ENCODE measurements around the gene LRRC73.
"Not testable (repeated sequence)": the region's sequence is repeated elsewhere in the genome, so short reads cannot be mapped to it uniquely, and the experiment has no call there.

Gene LRRC73

DNA sequence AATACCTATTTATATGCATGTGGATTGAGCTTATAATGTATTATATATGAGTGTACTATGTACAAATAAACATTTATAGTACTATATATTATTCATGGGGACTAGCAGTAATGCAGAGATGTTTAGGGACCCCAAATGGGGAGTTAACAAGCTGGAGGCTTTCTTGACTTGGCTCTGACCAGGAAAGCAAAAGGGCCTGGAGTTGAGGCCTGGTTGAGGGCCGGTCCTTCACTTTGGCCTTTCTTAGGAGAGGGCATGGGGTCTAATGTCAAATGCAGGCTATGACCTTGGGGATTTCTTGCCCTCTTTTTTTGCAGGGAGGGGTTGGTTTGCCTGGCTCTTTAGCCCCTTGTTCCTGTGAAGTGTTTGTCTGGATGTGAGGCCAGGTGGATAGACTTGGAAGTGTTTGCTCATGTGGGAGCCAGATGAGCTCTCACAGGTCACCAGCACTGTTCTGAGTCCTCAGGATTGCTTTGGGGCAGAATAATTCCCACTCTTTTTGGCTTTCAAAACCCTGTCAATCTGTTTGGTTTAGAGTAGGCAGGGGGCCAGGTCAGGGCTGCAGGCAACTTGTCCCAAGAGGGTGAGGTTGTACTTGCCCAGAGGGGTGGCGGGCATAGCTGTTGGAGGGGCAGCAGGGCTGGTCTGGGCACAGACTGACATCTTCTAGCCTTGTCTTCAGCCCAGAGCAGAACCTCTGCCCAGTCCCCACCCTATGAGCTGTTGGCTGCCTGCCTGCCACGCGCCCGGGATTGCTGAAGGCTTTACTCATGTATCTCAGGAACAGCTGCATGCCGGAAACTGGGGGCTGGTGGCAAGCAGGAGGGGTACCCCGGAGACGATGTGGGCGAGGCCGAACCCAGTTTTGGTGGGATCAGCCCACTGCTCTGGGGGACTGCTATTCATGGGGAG is 18.1 kb downstream of the LRRC73 start:
- no peak for DNase-seq

DNA sequence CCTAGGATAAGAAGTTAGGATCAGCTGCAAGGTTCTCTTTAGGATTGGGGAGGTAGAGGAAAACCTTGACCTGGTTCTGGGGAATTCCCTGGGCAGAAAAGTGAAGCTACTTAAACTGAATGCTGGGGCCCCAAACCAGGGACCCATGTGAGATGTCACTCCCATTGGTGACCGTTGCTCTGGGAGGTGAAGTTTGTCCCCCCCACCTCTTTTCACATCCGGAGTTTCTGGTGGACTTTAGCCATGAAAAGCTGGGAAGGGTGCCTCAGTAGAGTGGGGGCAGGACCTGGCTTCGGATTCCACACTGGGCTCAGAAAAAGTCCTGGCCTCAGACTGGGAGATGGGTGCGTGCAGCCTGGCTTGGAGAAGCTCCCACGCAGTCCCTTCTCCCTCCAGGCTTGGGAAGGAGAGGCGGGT is 19.6 kb downstream of the LRRC73 start:
- no peak for DNase-seq

DNA sequence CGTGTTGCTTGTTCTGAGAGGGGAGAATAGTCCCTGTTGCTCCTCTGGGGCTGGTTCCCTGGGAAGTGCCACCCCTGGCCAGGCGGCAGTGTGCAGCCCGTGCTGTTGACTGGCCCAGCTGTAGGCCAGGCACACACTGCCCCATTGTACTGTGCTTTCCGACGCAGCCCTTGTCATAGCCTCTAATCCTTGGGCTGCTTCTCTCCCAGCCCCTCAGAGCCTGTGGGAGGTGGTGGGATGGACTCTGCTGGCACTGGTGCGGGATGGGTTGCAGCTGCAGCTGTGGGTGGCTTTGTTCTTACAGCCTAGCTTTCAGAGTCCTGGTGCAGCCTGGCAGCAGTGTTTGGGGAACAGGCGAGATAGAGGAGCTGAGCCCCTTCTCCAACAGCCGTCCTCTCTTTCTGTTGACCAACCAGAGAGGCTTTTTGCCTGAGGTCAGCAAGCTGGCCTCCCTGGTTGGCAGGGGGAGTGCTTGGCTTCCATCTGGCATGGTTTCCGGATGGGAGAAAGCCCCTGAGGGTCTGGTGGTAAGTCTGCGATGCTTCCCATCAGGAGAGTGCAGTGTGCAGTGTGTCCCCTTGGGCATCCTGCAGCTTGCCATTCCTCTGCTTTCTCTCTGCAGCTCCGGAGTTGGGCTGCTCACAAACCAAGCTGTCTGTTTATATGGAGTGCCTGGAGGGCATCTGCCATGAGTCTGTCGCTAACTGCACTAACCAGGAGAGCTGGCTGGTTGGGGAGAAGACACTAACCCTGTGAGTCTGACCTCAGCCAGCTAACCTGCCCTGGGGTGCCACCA is 20.7 kb downstream of the LRRC73 start:
- no peak for DNase-seq

DNA sequence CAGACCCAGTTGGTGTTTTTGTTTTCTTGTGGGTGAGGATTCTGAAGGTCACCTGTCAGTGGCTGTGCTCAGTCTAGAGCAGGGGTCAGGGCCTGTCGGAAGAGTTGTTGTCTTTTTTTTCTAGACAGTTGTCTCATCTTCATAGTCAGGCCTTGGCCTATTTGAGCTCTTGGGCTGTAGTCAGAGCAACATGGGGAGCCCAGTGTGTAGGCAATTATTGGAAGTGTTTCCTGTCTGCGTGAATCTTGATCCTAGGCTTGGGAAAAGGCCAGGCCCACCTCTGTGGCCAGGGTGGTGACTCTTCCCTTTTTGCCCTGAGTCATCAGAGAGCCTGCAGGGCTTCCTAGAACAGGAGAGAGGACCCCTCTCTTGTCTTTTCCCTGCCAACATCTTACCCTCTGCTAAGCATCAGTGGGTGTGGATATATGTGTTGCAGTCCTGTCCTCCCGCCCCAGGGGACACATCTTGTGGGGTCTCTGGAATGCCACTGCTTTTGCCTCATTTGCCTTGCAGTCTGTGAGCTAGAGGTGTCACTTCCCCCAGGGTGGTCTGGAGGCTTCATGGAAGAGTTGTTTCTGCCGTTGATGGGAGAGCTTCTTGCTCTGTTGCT is 21.4 kb downstream of the LRRC73 start:
- no peak for DNase-seq

DNA sequence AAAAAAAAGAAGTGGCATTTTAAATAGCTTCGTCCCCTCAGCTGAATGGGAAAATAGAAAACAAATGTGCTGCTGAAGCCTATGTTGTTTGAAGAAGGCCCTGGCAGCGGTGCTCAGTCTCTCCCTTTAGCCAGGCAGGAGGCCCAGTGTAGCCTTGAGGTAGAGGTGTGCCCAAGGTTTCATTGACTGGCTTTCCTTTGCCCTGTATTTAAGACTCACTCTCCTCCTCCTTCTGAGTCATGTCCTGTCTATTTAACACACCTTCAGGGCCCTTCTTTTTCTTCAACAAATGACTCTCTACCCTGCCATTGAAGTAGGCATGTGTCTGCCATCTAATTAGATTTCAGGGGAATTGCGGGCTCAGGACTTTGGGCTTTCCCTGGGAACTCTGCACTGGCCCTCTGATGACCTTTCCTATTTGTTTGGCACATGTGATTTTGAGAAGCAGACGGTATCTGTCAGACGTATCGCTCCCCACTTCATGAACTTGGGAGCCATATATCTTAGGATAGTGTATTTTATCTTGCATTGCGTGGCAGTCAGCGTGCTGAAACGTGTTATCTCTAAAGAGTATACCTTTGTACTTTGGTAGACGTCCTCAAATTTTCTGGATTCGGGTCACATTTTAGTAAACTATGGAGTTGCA is 28.4 kb downstream of the LRRC73 start:
- DNase-seq, result no peak

DNA sequence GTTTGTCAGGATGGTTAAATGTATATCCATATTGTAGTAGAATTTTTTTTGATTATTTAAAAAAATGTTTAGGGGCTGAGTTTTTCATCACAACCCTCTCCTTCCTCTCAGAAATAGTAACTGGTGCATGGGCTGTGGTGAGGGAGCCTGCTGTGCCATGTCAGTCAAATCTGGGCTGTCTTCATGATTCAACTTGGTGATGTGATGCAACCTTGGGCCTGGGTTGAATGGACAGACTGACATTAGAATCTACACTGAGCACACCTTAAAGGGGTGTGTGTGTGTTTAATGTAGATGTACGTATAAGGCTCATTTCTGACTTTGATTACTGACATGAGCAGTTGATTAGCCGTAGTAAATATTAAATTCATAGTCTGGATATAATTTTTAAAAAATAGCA is 29.1 kb downstream of the LRRC73 start:
- DNase-seq, result no peak

DNA sequence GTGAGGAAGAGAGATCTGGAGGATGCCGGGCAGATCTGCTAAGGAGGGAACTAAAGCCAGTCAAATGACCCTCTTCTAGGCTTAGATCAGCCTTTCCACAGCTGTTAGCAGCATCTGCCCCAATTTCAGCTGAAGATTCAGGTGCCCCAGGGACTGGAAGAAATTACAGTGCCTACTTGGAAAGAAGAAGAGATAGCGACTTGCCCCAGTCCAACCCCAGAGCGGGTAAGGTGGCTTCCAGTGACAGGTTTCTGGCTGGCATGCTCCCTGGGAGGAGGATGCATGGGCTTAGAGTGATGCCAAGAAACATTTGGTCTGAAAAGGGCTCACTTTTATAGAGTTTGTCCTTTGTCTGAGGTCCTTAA is 32.2 kb downstream of the LRRC73 start:
- no peak for DNase-seq

DNA sequence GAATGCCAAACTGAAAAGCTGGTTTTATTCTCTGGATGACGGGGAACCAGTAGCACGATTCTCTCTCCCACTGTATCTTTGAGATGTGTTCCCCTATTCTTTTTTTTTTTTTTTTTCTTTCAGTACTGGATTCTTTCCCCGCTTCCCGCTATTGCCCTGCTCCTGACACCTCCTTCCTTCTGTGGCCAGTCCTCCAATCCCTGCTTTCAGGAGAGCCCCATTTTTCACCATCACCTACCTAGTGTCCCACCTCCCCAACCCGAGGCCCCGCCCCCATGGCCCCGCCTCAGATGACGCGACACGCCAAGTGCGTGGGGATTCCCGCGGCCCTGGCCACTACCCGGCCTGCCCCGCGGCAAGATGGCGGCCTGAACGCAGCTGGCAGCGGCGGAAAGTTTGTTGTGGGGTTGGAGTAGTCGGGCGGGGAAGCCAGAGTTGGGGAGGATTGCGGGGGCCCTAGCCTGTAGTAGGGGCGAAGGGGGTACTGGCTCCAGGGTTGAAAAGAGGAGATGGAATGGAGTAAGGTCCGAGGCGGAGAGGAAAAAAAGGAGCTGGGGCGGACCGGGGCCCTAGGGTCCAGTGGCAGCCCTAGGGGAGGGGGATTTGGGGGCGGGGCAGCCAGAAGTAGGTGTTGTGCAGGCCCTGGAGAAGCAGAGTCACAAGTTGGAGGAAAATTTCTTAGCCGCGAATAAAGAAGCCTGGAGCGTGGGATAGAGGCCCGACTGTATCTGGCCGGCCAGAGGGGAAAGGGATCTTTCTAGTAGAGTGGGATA is 32.7 kb downstream of the LRRC73 start, which contains the start of gene TJAP1:
Gene TJAP1 (plus strand): TSS at position 336 of the 773 bp plus-strand sequence. CDS start 21,432 bp downstream, outside the sequence.
- peak; percentile 97 for DNase-seq

DNA sequence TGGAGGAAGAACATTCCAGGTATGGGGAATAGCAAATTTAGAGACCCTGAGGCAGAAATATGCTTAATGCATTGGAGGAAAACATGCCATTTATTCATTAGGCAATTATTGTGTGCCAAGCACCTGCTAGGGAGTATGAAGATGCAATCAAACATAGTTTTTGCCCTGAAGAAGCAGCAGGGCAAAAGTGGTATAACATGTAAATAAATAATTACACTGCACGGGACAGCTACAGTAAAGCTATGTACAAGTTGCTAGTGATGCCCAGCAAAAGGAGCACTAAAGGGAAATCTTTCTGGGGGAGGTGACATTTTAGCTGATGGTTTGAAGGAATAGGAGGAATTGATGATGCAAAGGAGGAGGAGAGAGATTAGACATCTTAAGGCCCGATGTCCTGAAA is 33.4 kb downstream of the LRRC73 start:
- DNase-seq, result no peak

DNA sequence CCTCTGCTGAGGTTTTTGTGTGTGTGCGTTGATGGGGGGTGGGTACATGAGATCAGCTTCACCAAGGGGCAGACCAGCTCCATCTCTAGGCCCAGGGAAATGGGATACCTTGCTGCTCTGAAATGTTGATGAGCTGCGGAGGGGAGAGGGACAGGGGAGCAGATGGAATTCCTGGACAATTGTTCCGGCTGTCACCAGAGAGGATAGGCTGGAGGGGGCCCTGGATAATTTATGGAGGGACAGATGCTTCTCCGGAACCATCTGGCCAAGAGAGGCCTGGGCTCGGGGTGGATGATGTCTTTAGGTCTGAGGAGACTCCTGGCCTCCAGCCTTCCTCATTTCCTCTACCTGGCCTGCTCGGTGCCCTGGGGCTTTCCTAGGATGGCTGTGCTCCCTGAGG is 34.6 kb downstream of the LRRC73 start:
- DNase-seq, result no peak

DNA sequence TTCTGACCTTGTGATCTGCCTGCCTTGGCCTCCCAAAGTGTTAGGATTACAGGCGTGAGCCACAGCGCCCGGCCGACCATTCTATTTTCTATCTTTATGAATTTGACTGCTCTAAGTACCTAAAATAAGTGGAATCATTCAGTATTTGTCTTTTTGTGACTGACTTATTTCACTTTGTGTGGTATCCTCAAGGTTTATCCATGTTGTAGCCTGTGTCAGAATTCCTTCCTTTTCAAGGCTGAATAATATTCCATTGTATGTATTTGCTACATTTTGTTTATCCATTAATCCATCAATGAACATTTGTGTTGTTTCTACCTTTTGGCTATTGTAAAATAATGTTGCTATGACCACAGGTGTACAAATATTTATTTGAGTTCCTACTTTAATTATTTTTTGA is 37.6 kb downstream of the LRRC73 start:
- no peak for DNase-seq

DNA sequence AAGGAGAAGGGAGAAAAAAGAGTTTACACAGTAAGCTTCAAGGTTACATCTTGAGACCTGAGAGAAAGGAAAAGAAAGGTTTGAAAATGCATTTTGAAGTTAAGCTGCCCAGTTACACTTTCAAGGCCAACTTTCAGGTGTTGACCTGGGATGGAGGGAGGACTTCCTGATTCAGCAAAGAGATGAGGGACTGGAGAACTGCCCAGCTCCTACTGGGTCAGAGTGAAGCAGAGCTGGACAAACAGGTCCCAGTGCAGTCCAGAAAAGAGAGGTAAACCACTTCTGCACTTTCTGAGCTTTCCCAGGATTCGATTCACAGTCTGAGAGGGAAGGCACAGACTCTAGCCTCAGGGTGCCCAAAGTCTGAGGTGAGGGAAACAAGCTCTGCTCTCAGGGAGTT is 38.7 kb downstream of the LRRC73 start:
- DNase-seq, result no peak

DNA sequence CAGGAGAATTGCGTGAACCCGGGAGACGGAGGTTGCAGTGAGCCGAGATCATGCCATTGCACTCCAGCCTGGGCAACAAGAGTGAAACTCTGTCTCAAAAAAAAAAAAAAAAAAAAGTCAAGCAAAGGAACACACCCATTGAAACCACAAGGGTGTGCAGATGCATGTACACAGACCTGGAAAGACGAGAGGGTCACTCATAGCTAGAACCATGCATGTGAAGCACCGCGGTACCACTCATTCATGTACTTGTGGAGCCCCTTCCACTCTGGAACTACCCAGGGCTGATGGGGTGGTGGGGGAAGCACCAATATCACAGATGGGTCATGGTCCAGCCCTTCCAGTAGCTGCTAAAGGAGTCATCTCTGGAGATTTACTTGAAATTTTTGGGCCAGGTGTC is 40.2 kb downstream of the LRRC73 start:
- DNase-seq, result no peak

DNA sequence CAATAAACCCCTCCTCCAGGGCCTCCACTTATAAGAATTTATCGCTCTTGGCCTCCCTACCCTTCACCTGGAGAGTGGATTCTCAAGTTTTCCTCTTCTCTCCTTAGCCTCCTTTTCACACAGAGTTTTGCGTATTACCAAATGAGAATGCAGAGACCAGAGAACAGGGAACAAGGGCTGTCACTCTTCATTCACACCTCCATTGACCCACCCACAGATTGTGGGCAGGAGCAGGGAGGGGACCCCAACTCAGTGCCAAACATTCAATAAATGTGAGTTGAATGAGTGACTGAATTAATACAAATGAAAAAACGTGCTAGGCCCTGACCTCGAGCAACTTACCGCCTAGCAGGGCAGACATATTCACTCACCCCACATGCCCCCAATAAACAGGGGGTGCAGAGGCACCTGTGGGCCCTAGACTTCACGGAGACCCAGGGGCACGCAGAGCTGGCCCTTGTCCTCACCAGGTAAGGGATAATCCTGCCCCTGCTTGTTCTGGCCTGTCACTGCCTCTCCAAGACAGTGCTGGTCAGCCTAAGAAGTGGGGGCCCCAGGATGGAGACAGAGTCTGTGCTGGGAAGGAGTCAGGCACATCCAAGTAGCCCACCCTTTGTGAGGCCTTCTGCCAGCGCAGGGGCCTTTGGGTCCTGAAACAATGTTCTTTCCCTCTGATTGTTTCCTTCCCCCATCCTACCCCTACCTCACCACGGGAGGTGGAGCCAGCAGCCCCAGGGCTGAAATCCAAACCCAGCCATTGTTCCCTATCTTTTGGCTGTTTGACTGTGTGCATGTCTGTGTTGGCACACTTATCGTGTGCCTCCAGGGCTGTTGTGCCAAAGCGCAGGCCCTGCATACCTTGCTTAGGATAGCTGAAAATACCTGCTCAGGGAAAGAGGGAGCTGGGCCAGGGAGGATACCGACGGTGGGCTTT is 41.1 kb downstream of the LRRC73 start:
- no peak for DNase-seq

DNA sequence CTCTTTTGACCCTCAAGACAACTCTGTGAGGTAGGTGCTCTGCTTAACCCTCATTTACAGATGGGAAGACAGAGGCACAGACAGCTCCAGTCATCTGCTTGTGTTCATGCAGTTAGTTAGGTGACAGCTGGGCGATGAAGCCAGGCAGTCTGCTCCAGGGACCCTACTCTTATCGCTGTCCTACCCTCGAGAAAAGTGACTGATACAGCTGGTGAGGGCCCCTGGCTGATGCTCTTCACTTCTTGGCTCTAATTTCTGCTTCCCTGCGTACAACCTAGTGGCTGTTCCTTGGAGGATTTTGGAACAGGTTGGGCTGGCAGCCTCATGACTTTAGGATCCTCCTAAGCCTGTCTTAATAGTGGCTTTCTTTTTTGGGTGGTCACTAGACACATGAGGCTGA is 41.9 kb downstream of the LRRC73 start:
- DNase-seq, result no peak

DNA sequence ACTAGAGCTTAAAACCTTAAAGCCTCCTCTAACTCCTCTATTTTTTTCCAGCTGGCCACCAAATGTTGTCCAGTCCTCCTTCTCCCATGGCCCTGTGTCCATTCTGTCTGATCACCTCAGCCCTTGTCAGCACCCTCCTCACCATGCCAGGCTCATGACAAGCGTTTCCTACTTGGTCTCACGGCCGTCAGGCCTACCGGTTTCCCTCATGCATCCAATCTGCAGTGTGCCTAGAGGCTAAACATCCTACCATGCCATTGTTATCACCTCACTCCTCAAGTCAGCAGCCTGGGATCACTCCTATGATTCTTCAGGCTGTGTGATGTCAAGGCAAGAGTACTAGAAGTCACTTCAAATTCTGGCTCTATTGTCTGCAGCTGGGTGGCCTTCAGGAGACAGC is 42.4 kb downstream of the LRRC73 start:
- no peak for DNase-seq

DNA sequence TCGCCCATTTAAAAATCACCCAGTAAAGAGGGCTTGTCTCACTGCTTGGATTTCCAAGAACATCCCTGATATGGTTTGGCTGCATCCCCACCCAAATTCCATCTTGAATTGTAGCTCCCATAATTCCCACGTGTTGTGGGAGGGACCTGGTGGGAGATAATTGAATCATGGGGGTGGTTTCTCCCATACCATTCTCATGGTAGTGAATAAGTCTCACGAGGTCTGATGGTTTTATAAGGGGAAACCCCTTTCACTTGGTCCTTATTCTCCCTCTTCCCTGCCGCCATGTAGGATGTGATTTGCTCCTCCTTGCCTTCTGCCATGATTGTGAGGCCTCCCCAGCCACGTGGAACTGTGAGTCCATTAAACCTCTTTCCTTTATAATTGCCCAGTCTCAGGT is 42.9 kb downstream of the LRRC73 start:
- not testable (repeated sequence) for DNase-seq

DNA sequence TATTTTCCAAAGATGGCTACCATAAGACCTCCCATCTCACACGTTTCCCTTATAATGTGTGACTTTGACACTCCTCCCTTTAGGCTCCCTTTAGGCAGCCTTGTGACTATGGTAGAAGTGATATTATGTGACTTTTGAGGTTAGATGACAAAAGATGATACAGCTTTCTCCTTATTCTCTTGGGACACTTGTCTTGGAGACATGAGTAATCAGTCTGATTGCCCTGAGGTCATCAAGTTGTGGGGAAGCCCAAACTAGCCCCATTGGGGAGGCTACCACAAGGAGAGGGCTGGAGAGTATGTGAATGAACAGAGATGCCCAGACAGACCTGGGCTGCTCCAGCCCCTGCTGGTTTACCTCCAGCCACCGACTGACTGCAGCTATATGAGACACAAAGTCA is 44.2 kb downstream of the LRRC73 start:
- DNase-seq, result no peak

DNA sequence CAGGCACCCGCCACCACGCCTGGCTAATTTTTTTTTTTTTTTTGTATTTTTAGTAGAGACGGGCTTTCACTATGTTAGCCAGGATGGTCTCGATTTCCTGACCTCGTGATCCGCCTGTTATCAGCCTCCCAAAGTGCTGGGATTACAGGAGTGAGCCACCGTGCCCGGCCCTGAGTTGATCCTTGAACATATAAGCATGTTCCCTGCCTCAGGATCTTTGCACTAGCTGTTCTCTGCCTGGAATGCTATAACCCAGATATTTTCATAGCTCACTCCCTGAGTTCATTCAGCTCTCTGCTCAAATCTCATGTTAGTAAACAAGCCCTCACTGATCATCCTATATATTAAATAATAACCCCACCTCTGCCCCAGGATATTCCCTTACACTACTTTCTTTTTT is 45.8 kb downstream of the LRRC73 start:
- DNase-seq, result no peak

DNA sequence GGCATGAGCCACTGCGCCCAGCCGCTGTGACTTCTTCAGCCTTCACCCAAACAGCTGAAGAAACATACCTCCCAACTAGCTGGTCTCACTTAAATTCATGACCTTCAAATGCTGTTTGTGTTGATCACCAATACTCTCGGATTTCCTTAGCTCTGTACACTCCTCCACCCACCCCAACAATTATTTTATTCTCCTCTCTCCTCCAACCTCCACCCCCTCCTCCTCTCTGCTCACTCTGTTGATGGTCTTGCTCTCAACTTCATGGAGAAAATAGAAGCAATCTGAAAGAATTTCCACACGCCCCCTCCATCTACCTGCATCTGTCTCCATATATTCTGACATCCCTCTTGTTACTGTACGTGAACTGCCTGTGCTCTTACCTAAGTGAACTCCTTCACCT is 48.2 kb downstream of the LRRC73 start:
- no peak for DNase-seq

DNA sequence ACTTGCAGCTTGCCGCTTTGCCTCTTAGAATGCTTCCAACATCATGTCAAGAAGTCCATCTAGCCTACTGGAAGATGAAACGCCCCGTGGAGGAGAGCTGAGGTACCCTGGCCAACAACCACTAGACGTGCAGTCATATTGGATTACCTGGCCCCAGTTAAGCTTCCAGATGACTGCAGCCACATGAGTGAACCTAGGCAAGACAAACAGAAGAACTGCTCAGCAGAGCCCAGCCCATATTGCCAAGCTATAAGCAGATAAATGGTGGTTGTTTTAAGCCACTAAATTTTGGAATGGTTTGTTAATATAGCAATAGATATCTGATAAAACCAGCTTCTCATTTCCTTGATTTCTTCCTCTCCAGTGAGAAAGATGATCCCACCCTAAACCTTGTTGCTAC is 50.1 kb downstream of the LRRC73 start:
- no peak for DNase-seq

Measured in effector CD8-positive, alpha-beta T cell (primary cell).